H1 (cell line): ENCODE measurements around the gene MAGI2. TPM values are rescaled to one million over a fixed set of nuclear protein-coding genes. Genes with fewer than 3 reads are reported as not detected.

Experiments
- CTCF ChIA-PET: fragments of 300-600 bp; sonication (Branson Sonifier 250); formaldehyde crosslinking; loops from one replicate; lab custom pipeline; 2021; ENCODE audit not compliant: partially characterized antibody; lab: Charles Lee
- POLR2A ChIA-PET: fragments of 300-600 bp; sonication (Branson Sonifier 250); formaldehyde crosslinking; loops from one replicate; lab custom pipeline; 2021; ENCODE audit warnings: inconsistent platforms; ENCODE audit not compliant: partially characterized antibody; lab: Charles Lee
- DNase-seq, 2 experiments: peaks; one replicate each; pipeline versions ENCODE4 v3.0.0 to v3.0.0-alpha.2; 2010 to 2022; ENCODE audit warnings: low spot score in 2 of 2, low read depth in 1 of 2, mixed read lengths in 1 of 2
- FAIRE-seq: peaks from 2 replicates; lab custom pipeline; 2011; peaks lifted over from hg19 to GRCh38; lab: Jason Lieb, UNC
- H2AFZ ChIP-seq: 2 replicates; pipeline ENCODE4 v1.8.1; 2012; ENCODE audit warnings: low read length, inconsistent platforms
- H2AK5ac ChIP-seq: 2 replicates; pipeline ENCODE4 v1.6.1; 2013; ENCODE audit warnings: low read depth, low read length
- H2BK120ac ChIP-seq: replicated peaks from 2 replicates; pipeline ENCODE3; 2013; ENCODE audit warnings: low read depth, low read length, inconsistent platforms
- H2BK12ac ChIP-seq: 2 replicates; pipeline ENCODE4 v1.6.1; 2013; ENCODE audit warnings: low read depth, low read length
- H2BK15ac ChIP-seq: 2 replicates; pipeline ENCODE4 v1.6.1; 2013; ENCODE audit warnings: low read length
- H2BK20ac ChIP-seq: 2 replicates; pipeline ENCODE4 v1.6.1; 2013; ENCODE audit warnings: low read length
- H2BK5ac ChIP-seq: 2 replicates; pipeline ENCODE4 v1.6.1; 2013; ENCODE audit warnings: low read depth, low read length
- H3K14ac ChIP-seq: 2 replicates; pipeline ENCODE4 v1.6.1; 2013; ENCODE audit warnings: inconsistent platforms; ENCODE audit not compliant: insufficient read length
- H3K18ac ChIP-seq: 2 replicates; pipeline ENCODE4 v1.6.1; 2013; ENCODE audit warnings: low read length; ENCODE audit errors: extremely low read depth
- H3K23ac ChIP-seq: 2 replicates; pipeline ENCODE4 v1.6.1; 2013; ENCODE audit warnings: inconsistent platforms; ENCODE audit not compliant: insufficient read length
- H3K23me2 ChIP-seq: 2 replicates; pipeline ENCODE4 v1.6.1; 2013; ENCODE audit warnings: low read depth, low read length
- H3K27ac ChIP-seq: 2 replicates; pipeline ENCODE4 v1.6.1; 2011; ENCODE audit warnings: low read depth, low read length, inconsistent platforms
- H3K27me3 ChIP-seq, 4 experiments: replicated peaks in 1 of 4; 1 replicate in 1 of 4; 2 replicates in 3 of 4; pipeline versions ENCODE4 v1.6.1 to v1.8.1; 2011 to 2013; ENCODE audit warnings: low read length in 3 of 4, mild to moderate bottlenecking in 3 of 4, inconsistent platforms in 2 of 4, mixed read lengths in 2 of 4, moderate library complexity in 1 of 4; ENCODE audit not compliant: control insufficient read depth in 3 of 4, insufficient read depth in 3 of 4; ENCODE audit errors: extremely low read depth in 1 of 4
- H3K36me3 ChIP-seq, 4 experiments: 2 replicates each; pipeline versions ENCODE4 v1.6.1 to v1.8.1; 2011 to 2013; ENCODE audit warnings: mild to moderate bottlenecking in 4 of 4, low read length in 3 of 4, moderate library complexity in 2 of 4, control low read depth in 1 of 4, inconsistent platforms in 1 of 4; ENCODE audit not compliant: insufficient read depth in 4 of 4, control insufficient read depth in 2 of 4
- H3K4ac ChIP-seq: replicated peaks from 2 replicates; pipeline ENCODE3; 2013; ENCODE audit warnings: low read length, low read depth, mixed read lengths, inconsistent platforms; ENCODE audit not compliant: insufficient read length
- H3K4me1 ChIP-seq, 4 experiments: replicated peaks in 1 of 4; 1 replicate in 1 of 4; 2 replicates in 3 of 4; pipeline versions ENCODE4 v1.6.1 to v1.8.1; 2011 to 2013; ENCODE audit warnings: low read length in 3 of 4, inconsistent platforms in 2 of 4, mixed read lengths in 1 of 4; ENCODE audit not compliant: insufficient read depth in 4 of 4, control insufficient read depth in 3 of 4
- H3K4me2 ChIP-seq, 2 experiments: 2 replicates each; pipeline versions ENCODE4 v1.6.1 to v1.8.1; 2011 to 2013; ENCODE audit warnings: low read depth in 2 of 2, low read length in 2 of 2, control low read depth in 1 of 2, inconsistent platforms in 1 of 2, mild to moderate bottlenecking in 1 of 2; ENCODE audit not compliant: insufficient read depth in 1 of 2
- H3K4me3 ChIP-seq, 4 experiments: fragments of 200-600, 300-600 bp in 1 of 4; sonication (generic), shearing (Covaris generic), sonication (Bioruptor Twin) in 1 of 4; 2 replicates each; pipeline versions ENCODE4 v1.5.1 to v1.8.1; 2011 to 2016; ENCODE audit warnings: low read length in 4 of 4, low read depth in 3 of 4, control low read depth in 2 of 4, inconsistent platforms in 2 of 4, mild to moderate bottlenecking in 2 of 4, mixed read lengths in 1 of 4, moderate library complexity in 1 of 4; ENCODE audit not compliant: insufficient read depth in 2 of 4; ENCODE audit errors: extremely low read depth in 1 of 4
- H3K56ac ChIP-seq: replicated peaks from 2 replicates; pipeline ENCODE3; 2013; ENCODE audit warnings: low read depth, mild to moderate bottlenecking, mixed read lengths, low read length, inconsistent platforms; ENCODE audit not compliant: insufficient read length
- H3K79me1 ChIP-seq: 2 replicates; pipeline ENCODE4 v1.6.1; 2013; ENCODE audit warnings: low read depth, low read length, control low read depth
- H3K79me2 ChIP-seq, 2 experiments: 2 replicates each; pipeline versions ENCODE4 v1.6.1 to v1.8.1; 2012 to 2013; ENCODE audit warnings: low read length in 2 of 2, mild to moderate bottlenecking in 2 of 2, inconsistent platforms in 1 of 2; ENCODE audit not compliant: insufficient read depth in 2 of 2, control insufficient read depth in 1 of 2
- H3K9ac ChIP-seq, 4 experiments: replicated peaks in 1 of 4; 1 replicate in 1 of 4; 2 replicates in 3 of 4; pipeline versions ENCODE4 v1.6.1 to v1.8.1; 2011 to 2013; ENCODE audit warnings: low read depth in 3 of 4, low read length in 3 of 4, control low read depth in 2 of 4, mild to moderate bottlenecking in 2 of 4, moderate library complexity in 2 of 4, inconsistent platforms in 1 of 4; ENCODE audit errors: extremely low read depth in 1 of 4
- H3K9me3 ChIP-seq, 2 experiments: 2 replicates each; pipeline versions ENCODE4 v1.6.1 to v1.8.1; 2012 to 2013; ENCODE audit warnings: mild to moderate bottlenecking in 2 of 2, moderate library complexity in 2 of 2, control low read depth in 1 of 2, inconsistent platforms in 1 of 2, low read depth in 1 of 2, low read length in 1 of 2, mixed read lengths in 1 of 2; ENCODE audit not compliant: insufficient read depth in 2 of 2
- H4K20me1 ChIP-seq, 2 experiments: replicated peaks in 1 of 2; 2 replicates each; pipeline versions ENCODE3 to v1.8.1; 2011 to 2013; ENCODE audit warnings: inconsistent platforms in 2 of 2, low read length in 2 of 2, mild to moderate bottlenecking in 1 of 2; ENCODE audit not compliant: insufficient read depth in 2 of 2, control insufficient read depth in 1 of 2
- H4K5ac ChIP-seq: 2 replicates; pipeline ENCODE4 v1.6.1; 2013; ENCODE audit warnings: low read length, low read depth, mixed read lengths, inconsistent platforms; ENCODE audit not compliant: insufficient read length
- H4K8ac ChIP-seq: 2 replicates; pipeline ENCODE4 v1.8.0; 2013; ENCODE audit warnings: mild to moderate bottlenecking, moderate library complexity, low read length, inconsistent platforms; ENCODE audit not compliant: insufficient read depth; ENCODE audit errors: extremely low read depth
- H4K91ac ChIP-seq: replicated peaks from 2 replicates; pipeline ENCODE3; 2013; ENCODE audit warnings: low read length, mixed read lengths, inconsistent platforms; ENCODE audit not compliant: insufficient read length
- CEBPB ChIP-seq: IDR thresholded peaks from 2 replicates; pipeline ENCODE4 v1.6.1; 2012; ENCODE audit warnings: low read depth, low read length
- HDAC2 ChIP-seq, 2 experiments: fragments of 300-600 bp in 1 of 2; sonication (generic) in 1 of 2; IDR thresholded peaks; 2 replicates each; pipeline ENCODE4 v1.6.1; 2011 to 2012; ENCODE audit warnings: low read depth in 2 of 2, low read length in 2 of 2, mild to moderate bottlenecking in 2 of 2, moderate library complexity in 2 of 2, borderline replicate concordance in 1 of 2, inconsistent platforms in 1 of 2
- MAFK ChIP-seq: IDR thresholded peaks from 2 replicates; pipeline ENCODE4 v1.6.1; 2012; ENCODE audit warnings: low read depth, mild to moderate bottlenecking, improper control_type of control experiment, low read length
- polyA plus RNA-seq, 7 experiments: library from polyadenylated mRNA; depleted of rRNA in 3 of 7; stranded (reverse) in 5 of 7; unstranded in 2 of 7; fragments of >200 nt in 5 of 7; fragments of 200-250 nt in 2 of 7; gene quantifications; 1 replicate in 5 of 7; 2 replicates in 1 of 7; 4 replicates in 1 of 7; pipeline versions ENCODE4 v1.2.1 to v1.2.3, GENCODE V29; 2011 to 2013; ENCODE audit warnings: missing spikeins in 2 of 7, mixed read lengths in 2 of 7
- total RNA-seq: library from RNA; stranded (reverse); fragmentation: NEBNext Ultra II Directional; extraction: Animal tissue kit (Norgen Biotek cat#: 25700); gene quantifications from 2 replicates; pipeline ENCODE4 v1.2.1, GENCODE V29; 2021

The MAGI2 gene
- total and polyA plus RNA-seq, 2 of the 8 experiments (the other 6 are each of a cell fraction or from before 2014, with no cell fraction given): 6.0 to 27.3 TPM

DNA sequence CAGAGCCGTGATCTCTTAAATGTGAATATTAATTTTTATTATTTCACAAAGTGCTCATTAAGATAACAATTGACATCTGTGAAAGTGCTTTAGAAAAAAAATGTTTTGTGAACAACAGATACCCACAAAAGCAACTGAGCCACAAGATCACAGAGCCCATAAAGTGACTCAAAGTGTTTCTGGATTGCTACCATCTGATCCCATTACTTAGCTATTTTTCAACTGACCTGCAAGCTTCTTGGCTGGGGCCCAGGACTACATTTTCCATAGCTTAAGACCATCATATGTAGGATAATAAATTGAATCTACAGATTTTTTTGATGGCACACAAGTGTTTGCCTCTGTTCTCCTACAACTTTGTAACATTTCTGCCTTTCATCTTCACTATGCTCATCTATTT is 980.4 kb downstream of the MAGI2 start (continued):
- TF ChIP-seq MAFK: no peak

DNA sequence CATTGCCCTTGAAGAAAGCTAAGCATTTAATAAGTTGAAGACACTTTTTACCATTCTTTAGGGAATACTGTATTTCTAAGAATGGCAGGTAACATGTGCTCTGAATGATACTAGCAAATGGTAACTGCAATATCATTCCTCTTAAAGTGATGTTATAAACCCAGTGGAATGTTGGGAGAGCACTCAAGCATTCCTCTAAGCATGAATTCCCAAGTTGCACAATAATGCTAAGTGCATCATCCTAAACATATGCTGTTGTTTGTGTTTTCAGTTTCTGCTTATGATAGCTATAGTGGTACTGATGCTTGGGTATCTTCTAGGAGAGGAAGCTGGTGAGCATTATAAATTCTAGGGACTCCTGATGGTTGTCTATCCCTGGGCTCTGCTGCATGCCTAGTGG is 980.9 kb downstream of the MAGI2 start:
- Histone ChIP-seq H3K4ac (no peak overlapping the region), H2BK120ac (no peak overlapping the region), H3K4me3 (no peak overlapping the region), H3K4me2 (no peak overlapping the region), H2AK5ac (no peak overlapping the region), H3K36me3 (no peaks in the 10 kb centered on the region), H2BK5ac (no peak overlapping the region), H4K5ac (no peak overlapping the region), H4K91ac (no peak overlapping the region), H2BK12ac (no peak overlapping the region), H3K23me2 (no peaks in the 10 kb centered on the region), H3K23ac (no peak overlapping the region), H3K79me2 (peaks cover 0 to 3% of the 10 kb centered on the region in 2 experiments; a peak in 1 of 4 replicates), H2BK15ac (no peak overlapping the region), H4K20me1 (no peaks in the 10 kb centered on the region), H2AFZ (no peak overlapping the region), H3K4me1 (peaks cover 0 to 3% (median 0%) of the 10 kb centered on the region in 4 experiments; a peak in 1 of 7 replicates), H3K18ac (no peak overlapping the region), H4K8ac (no peak overlapping the region), H3K56ac (no peak overlapping the region), H3K79me1 (no peaks in the 10 kb centered on the region), H3K27me3 (no peaks in the 10 kb centered on the region), H3K14ac (no peak overlapping the region), H3K9me3 (no peaks in the 10 kb centered on the region), H2BK20ac (no peak overlapping the region), H3K27ac (no peak overlapping the region), H3K9ac (no peak overlapping the region)
- FAIRE-seq: no peak
- ChIA-PET POLR2A (no interaction called here), CTCF (no interaction called here)
- DNase-seq: no peak
- TF ChIP-seq CEBPB (peak; percentile 13; the same call in 1 of the 2 replicates), HDAC2 (IDR thresholded peaks at IDR 0.05; ENCODE audit: borderline replicate concordance in 1 of 2, low read depth in 2 of 2, low read length in 2 of 2) (no peak)
